GM11168 (cell line): Measurements from ENCODE around the gene SLC2A5.

ENCODE experiments used
- in situ Hi-C: fragments of 300-500 bp; cut with MboI; formaldehyde crosslinking; loops from one replicate; pipeline ENCODE4 v1.12.0; 2022; ENCODE audit warnings: low sequenced_read_pairs; ENCODE audit not compliant: unreplicated experiment

The SLC2A5 gene

GRCh38 chr1:8986814-8987190, 82.6 kb downstream of the SLC2A5 start:
- in situ Hi-C loops: loop anchor here (10.0 kb wide), 1 partner anchor 62 kb away; no protein-coding TSS in a partner anchor

DNA sequence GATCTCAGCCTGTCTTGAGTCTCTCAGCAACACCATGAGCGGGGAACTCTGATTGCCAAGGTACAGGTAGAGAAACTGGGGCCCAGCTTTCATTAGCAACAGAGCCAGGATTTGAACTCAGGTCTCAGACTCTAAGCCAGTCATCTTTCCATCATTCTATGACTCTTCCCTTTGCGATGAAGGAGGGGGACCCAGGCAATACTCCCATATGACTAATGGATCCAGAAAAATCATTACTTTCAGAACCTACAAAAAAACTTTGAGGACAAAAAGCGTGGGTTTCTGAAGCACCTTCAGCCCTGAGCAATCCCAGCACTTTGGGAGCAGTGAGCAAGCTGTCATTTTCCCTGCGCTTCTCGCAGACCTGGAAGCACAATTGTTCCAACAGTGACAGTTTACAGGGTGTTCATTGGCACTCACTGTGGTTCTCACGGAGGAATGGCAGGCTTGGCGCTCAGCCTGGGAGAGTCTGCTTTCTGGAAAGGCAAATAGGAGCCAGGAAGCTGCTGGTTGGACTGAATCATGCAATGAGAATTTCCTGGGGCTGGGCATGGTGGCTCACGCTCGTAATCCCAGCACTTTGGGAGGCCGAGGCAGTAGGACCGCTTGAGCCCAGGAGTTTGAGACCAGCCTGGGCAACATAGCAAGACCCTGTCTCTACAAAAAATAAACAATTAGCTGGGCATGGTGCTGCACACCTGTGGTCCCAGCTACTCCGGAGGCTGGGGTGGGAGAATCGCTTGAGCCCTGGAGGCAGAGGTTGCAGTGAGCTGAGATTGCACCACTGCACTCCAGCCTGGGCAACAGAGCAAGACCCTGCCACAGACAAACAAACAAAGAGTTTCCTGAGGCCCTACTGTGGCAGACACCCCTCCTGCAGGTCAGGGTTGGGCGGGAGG, 83.3 kb downstream of the SLC2A5 start:
- in situ Hi-C loops: loop anchor here (10.0 kb wide), 1 partner anchor 61 kb away; no protein-coding TSS in a partner anchor
